GM12878 (cell line): ENCODE results near the gene FAM216A. TPM values are rescaled to one million over a fixed set of nuclear protein-coding genes. Genes with fewer than 3 reads are reported as not detected.

ENCODE experiments used
- ATAC-seq: fragments of 200-7000 bp; cut with Tn5 transposase; 3 replicates; pipeline ENCODE4 v1.9.1; 2020; ENCODE audit warnings: mild to moderate bottlenecking, moderate library complexity
- BruUV-seq: library from RNA; stranded (reverse); fragments of 400-500 nt; replicated peaks from 2 replicates; lab custom pipeline; 2021; lab: Mats Ljungman, UMichigan
- CTCF ChIA-PET: fragments of 300-600 bp; sonication (Branson Sonifier 250); formaldehyde crosslinking; extraction: SDS; loops from one replicate; lab custom pipeline; 2021; ENCODE audit warnings: inconsistent platforms; lab: Yijun Ruan, JAX
- POLR2A ChIA-PET: fragments of 350-600 bp; formaldehyde crosslinking; extraction: SDS; loops from one replicate; lab custom pipeline; 2021; ENCODE audit warnings: inconsistent platforms; lab: Charles Lee
- RAD21 ChIA-PET: fragments of 300-600 bp; sonication (Branson Sonifier 250); formaldehyde crosslinking; loops from one replicate; lab custom pipeline; 2023; ENCODE audit warnings: antibody characterized with exemption; ENCODE audit not compliant: unreplicated experiment; lab: Charles Lee
- SMC1A ChIA-PET: fragments of 300-600 bp; sonication (Branson Sonifier 250); formaldehyde crosslinking; loops from one replicate; lab custom pipeline; 2023; ENCODE audit not compliant: unreplicated experiment, uncharacterized antibody; lab: Charles Lee
- DNase-seq: peaks from one replicate; pipeline ENCODE4 v3.0.0-alpha.2; 2011; ENCODE audit warnings: low read depth, low spot score
- FAIRE-seq: peaks from 3 replicates; lab custom pipeline; 2011; peaks lifted over from hg19 to GRCh38; lab: Jason Lieb, UNC
- H2AFZ ChIP-seq: 2 replicates; pipeline ENCODE4 v1.6.0; 2011; ENCODE audit warnings: low read depth, low read length, control low read depth; ENCODE audit not compliant: control insufficient read depth
- H3K27ac ChIP-seq: 2 replicates; pipeline ENCODE4 v1.5.1; 2011; ENCODE audit warnings: control low read depth; ENCODE audit not compliant: control insufficient read depth, insufficient read depth
- H3K27me3 ChIP-seq, 2 experiments: replicated peaks in 1 of 2; 2 replicates each; pipeline versions ENCODE4 v1.6.0 to v1.6.1; 2011; ENCODE audit warnings: low read length in 1 of 2; ENCODE audit not compliant: control insufficient read depth in 2 of 2, insufficient read depth in 2 of 2
- H3K36me3 ChIP-seq, 2 experiments: 2 replicates each; pipeline ENCODE4 v1.5.1; 2011; ENCODE audit warnings: low read length in 1 of 2; ENCODE audit not compliant: control insufficient read depth in 2 of 2, insufficient read depth in 2 of 2
- H3K4me1 ChIP-seq: 2 replicates; pipeline ENCODE4 v1.6.1; 2011; ENCODE audit warnings: mild to moderate bottlenecking, low read length, moderate library complexity, mixed read lengths; ENCODE audit not compliant: control insufficient read depth, insufficient read depth
- H3K4me2 ChIP-seq: 2 replicates; pipeline ENCODE4 v1.6.0; 2011; ENCODE audit warnings: control low read depth; ENCODE audit not compliant: control insufficient read depth, insufficient read depth
- H3K4me3 ChIP-seq: fragments of 200-600 bp; sonication (generic); 2 replicates; pipeline ENCODE4 v1.5.1; 2016
- H3K79me2 ChIP-seq: 2 replicates; pipeline ENCODE4 v1.6.0; 2011; ENCODE audit warnings: low read length; ENCODE audit not compliant: control insufficient read depth, insufficient read depth
- H3K9ac ChIP-seq: 2 replicates; pipeline ENCODE4 v1.8.0; 2011; ENCODE audit warnings: low read length, control low read depth, mixed read lengths; ENCODE audit not compliant: control insufficient read depth, insufficient read depth
- H3K9me3 ChIP-seq: replicated peaks from 3 replicates; pipeline ENCODE4 v1.5.1; 2011; ENCODE audit warnings: mild to moderate bottlenecking, low read length; ENCODE audit not compliant: control insufficient read depth, insufficient read depth
- H4K20me1 ChIP-seq: 2 replicates; pipeline ENCODE4 v1.6.0; 2011; ENCODE audit not compliant: control insufficient read depth, insufficient read depth
- BCL11A ChIP-seq: IDR thresholded peaks from 2 replicates; pipeline ENCODE4 v1.6.1; 2011; ENCODE audit warnings: low read depth, low read length
- CHD2 ChIP-seq: IDR thresholded peaks from 2 replicates; pipeline ENCODE4 v1.6.1; 2011; ENCODE audit warnings: low read depth, low read length, improper control_type of control experiment, borderline replicate concordance
- EP300 ChIP-seq, 2 experiments: fragments of 150-350 bp in 1 of 2; IDR thresholded peaks; 2 replicates each; pipeline ENCODE4 v1.6.1; 2011 to 2012; ENCODE audit warnings: low read depth in 2 of 2, low read length in 2 of 2, borderline replicate concordance in 1 of 2, improper control_type of control experiment in 1 of 2, inconsistent platforms in 1 of 2; ENCODE audit not compliant: control insufficient read depth in 1 of 2
- ETV6 ChIP-seq, 2 experiments: fragments of 450-650 bp in 1 of 2; IDR thresholded peaks in 1 of 2; conservative IDR thresholded peaks in 1 of 2; 2 replicates each; pipeline ENCODE4 v1.6.1; 2014; ENCODE audit warnings: antibody characterized with exemption in 1 of 2, borderline replicate concordance in 1 of 2, low read depth in 1 of 2, mild to moderate bottlenecking in 1 of 2, moderate library complexity in 1 of 2
- FOXK2 ChIP-seq: fragments of 450-650 bp; IDR thresholded peaks from 2 replicates; pipeline ENCODE4 v1.6.1; 2017; ENCODE audit warnings: mild to moderate bottlenecking, moderate library complexity
- HDGF ChIP-seq: fragments of 450-650 bp; IDR thresholded peaks from 2 replicates; pipeline ENCODE4 v1.6.1; 2016; ENCODE audit warnings: antibody characterized with exemption
- JUNB ChIP-seq: IDR thresholded peaks from 2 replicates; pipeline ENCODE4 v1.6.1; 2016; ENCODE audit warnings: antibody characterized with exemption, mild to moderate bottlenecking
- MEF2A ChIP-seq: IDR thresholded peaks from 2 replicates; pipeline ENCODE4 v1.6.1; 2011; ENCODE audit warnings: low read depth, mild to moderate bottlenecking, low read length, moderate library complexity; ENCODE audit not compliant: insufficient read depth
- MTA2 ChIP-seq: fragments of 450-650 bp; IDR thresholded peaks from 2 replicates; pipeline ENCODE4 v1.6.1; 2016; ENCODE audit warnings: low read depth, mild to moderate bottlenecking, moderate library complexity
- MXI1 ChIP-seq: fragments of 150-350 bp; IDR thresholded peaks from 2 replicates; pipeline ENCODE4 v1.6.1; 2011; ENCODE audit warnings: low read depth, mild to moderate bottlenecking, inconsistent platforms, low read length, improper control_type of control experiment
- NKRF ChIP-seq: fragments of 450-650 bp; conservative IDR thresholded peaks from 2 replicates; pipeline ENCODE4 v1.6.1; 2017; ENCODE audit warnings: mild to moderate bottlenecking, moderate library complexity
- RUNX3 ChIP-seq: IDR thresholded peaks from 2 replicates; pipeline ENCODE4 v1.6.1; 2012; ENCODE audit warnings: low read length, inconsistent platforms
- SMARCA5 ChIP-seq: fragments of 450-650 bp; IDR thresholded peaks from 2 replicates; pipeline ENCODE4 v1.6.1; 2017; ENCODE audit warnings: mild to moderate bottlenecking
- SRF ChIP-seq, 2 experiments: IDR thresholded peaks; 2 replicates each; pipeline ENCODE4 v1.6.1; 2011; ENCODE audit warnings: low read depth in 2 of 2, low read length in 2 of 2, mild to moderate bottlenecking in 1 of 2, moderate library complexity in 1 of 2
- STAT1 ChIP-seq: fragments of 450-650 bp; conservative IDR thresholded peaks from 2 replicates; pipeline ENCODE4 v1.6.1; 2014; ENCODE audit warnings: antibody characterized with exemption, mild to moderate bottlenecking
- STAT3 ChIP-seq: IDR thresholded peaks from 2 replicates; pipeline ENCODE4 v1.6.1; 2011; ENCODE audit warnings: low read depth, low read length, improper control_type of control experiment
- TARDBP ChIP-seq: IDR thresholded peaks from 2 replicates; pipeline ENCODE4 v1.6.1; 2016; ENCODE audit warnings: borderline replicate concordance
- ZNF207 ChIP-seq: fragments of 450-650 bp; IDR thresholded peaks from 2 replicates; pipeline ENCODE4 v1.6.1; 2014; ENCODE audit warnings: antibody characterized with exemption, mild to moderate bottlenecking, borderline replicate concordance
- ZNF384 ChIP-seq: IDR thresholded peaks from 2 replicates; pipeline ENCODE4 v1.6.1; 2012; ENCODE audit warnings: low read depth, mild to moderate bottlenecking, low read length, improper control_type of control experiment, borderline replicate concordance
- WGBS: methylation state at CpG from one replicate; pipeline ENCODE4 v1.1.6; 2016; ENCODE audit warnings: low lambda C conversion rate; ENCODE audit not compliant: insufficient replicate concordance, insufficient coverage; ENCODE audit errors: missing lambda C conversion rate; 5-methylcytosine and 5-hydroxymethylcytosine counted together
- in situ Hi-C: fragments of 300-500 bp; cut with MboI; formaldehyde crosslinking; loops from 9 replicates; pipeline ENCODE4 v1.14.3; 2018; ENCODE audit warnings: mixed read lengths
- intact Hi-C: fragments of 100-400 bp; cut with micrococcal nuclease; formaldehyde crosslinking; loops from one replicate; pipeline ENCODE4 v1.14.2; 2022; ENCODE audit not compliant: unreplicated experiment
- polyA plus RNA-seq, 11 experiments: library from polyadenylated mRNA; depleted of rRNA in 4 of 11; unstranded in 6 of 11; stranded (reverse) in 5 of 11; fragments of >200 nt; fragmentation: Nextera tagmentation in 4 of 11; fragmentation: Illumina TruSeq in 1 of 11; extraction: Ambion mirVana in 4 of 11; extraction: Trizol in 1 of 11; gene quantifications; 1 replicate in 1 of 11; 2 replicates in 10 of 11; pipeline versions ENCODE4 v1.2.1 to v1.2.3, GENCODE V29; 2011 to 2016; ENCODE audit warnings: inconsistent platforms in 2 of 11, missing spikeins in 2 of 11, low read depth in 1 of 11
- total RNA-seq, 4 experiments: library from RNA; depleted of rRNA in 3 of 4; stranded (reverse); fragments of >200 nt in 3 of 4; fragmentation: Illumina TruSeq in 1 of 4; extraction: Trizol in 1 of 4; gene quantifications; 2 replicates each; pipeline versions ENCODE4 v1.2.1 to v1.2.3, GENCODE V29; 2013 to 2021

FAM216A gene
- total and polyA plus RNA-seq, 10 of the 15 experiments (the other 5 are each of a cell fraction or from before 2014, with no cell fraction given): 15.0 to 48.3 (median 35.0) TPM

DNA sequence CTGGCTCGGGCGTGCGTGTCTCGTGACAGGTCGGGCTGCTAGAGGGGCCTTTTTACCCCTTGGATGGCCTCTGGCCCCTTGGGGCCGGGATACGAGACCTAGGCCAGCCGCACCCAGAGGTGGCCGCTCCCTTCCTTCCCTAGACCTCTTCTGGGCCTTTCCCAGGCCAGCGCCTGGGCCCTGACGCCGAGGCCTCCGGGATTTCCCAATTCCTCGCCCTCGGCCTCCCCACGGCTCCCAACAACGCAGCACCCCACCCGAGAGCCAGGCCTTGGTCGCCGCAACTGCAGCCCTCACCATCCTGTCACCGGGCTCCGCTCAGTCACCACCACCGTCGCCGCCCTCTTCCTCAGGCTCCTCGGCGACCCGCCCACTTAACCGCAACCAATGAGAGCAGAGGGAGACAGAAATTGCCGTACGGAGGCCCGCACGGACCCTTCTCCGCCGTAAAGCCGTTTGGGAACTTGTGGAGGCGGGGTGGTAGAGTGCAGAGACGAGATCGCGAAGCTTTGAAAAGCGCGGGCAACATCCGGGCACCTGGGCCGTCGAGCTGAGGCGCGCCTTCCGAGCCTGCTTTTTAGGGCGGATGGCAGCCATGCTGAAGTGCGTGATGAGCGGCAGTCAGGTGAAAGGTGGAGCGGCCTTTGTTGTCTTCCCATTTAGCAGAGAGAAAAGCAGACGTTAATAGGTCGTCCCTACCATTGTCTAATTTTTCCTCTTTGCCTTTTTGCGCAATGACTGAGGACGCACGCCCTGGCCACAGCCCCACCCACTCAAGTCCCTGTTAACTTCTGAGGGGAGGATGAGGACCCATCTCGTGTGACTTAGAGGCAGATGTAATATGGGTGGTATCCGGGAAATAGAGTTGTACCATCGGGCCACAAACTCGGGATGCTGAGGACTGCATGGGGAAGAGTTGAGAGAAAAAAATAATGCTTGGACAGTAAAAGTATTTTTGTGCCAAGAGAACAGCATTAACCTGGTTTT lies 33.4 kb downstream of the FAM216A start, which contains the start of the genes RAD9B and VPS29:
Gene RAD9B (plus strand): TSS at position 580 of the 987 bp plus-strand sequence. CDS start 7 bp downstream, at position 587.
Gene VPS29 (minus strand): TSS at position 360 of the 987 bp plus-strand sequence. CDS start 60 bp downstream, at position 300.
- Histone ChIP-seq H2AFZ (peak within 1 kb of the TSS; percentile 98), H3K79me2 (peaks cover 47% of the 10 kb centered on the region), H3K4me3 (peak within 1 kb of the TSS; percentile 97), H4K20me1 (no peaks in the 10 kb centered on the region), H3K36me3 (peaks cover 0 to 8% of the 10 kb centered on the region in 2 experiments; a peak in 1 of 4 replicates), H3K9me3 (no peaks in the 10 kb centered on the region), H3K27ac (peak within 1 kb of the TSS; percentile 92), H3K4me2 (peak within 1 kb of the TSS; percentile 91), H3K9ac (peak within 1 kb of the TSS; percentile 96), H3K4me1 (peaks cover 4% of the 10 kb centered on the region), H3K27me3 (no peaks in the 10 kb centered on the region)
- peak; percentile 97 for DNase-seq
- CTCF ChIA-PET: interaction anchor here (0.5 to 21.1 kb wide), 9 partner anchors 8 to 96 kb away, joined by 3 to 462 read pairs (median 3); partner anchors contain the start of gene ARPC3
- in situ Hi-C loops: no loop called here
- SMC1A ChIA-PET: interaction anchor here (1.0 to 26.9 kb wide), 6 partner anchors 34 to 97 kb away, joined by 3 to 492 read pairs (median 4); partner anchors contain the start of genes ARPC3 and GPN3
- POLR2A ChIA-PET: interaction anchor here (0.5 to 4.5 kb wide), 8 partner anchors 8 to 109 kb away, joined by 3 to 22 read pairs (median 3); partner anchors contain the start of genes FAM216A and GPN3
- FAIRE-seq: peak; percentile 90
- BruUV-seq: TSS peak; percentile 98
- WGBS: 6% methylated on average over 60 of the region's 61 CpGs
- intact Hi-C loops: loop anchor here (2.0 kb wide), 1 partner anchor 33 kb away; the partner anchor contains the start of genes FAM216A and GPN3
- ATAC-seq: peak; percentile 98
- RAD21 ChIA-PET: interaction anchor here (0.7 to 3.3 kb wide), 4 partner anchors 14 to 104 kb away, joined by 3 to 22 read pairs (median 6); partner anchors contain the start of genes FAM216A and GPN3
- TF ChIP-seq MTA2 (peak; percentile 44), MEF2A (no peak), JUNB (no peak), ZNF384 (0 out of 2 replicates have a peak, but pooled peaks have one; percentile 26), CHD2 (peak; percentile 94), BCL11A (0 out of 2 replicates have a peak, but pooled peaks have one; percentile 4), EP300 (IDR thresholded peaks at IDR 0.05; ENCODE audit: borderline replicate concordance in 1 of 2, control insufficient read depth in 1 of 2, low read depth in 2 of 2, low read length in 2 of 2) (peak in 1 of 2 experiments; percentile 81; a peak in 2 of 4 replicates), RUNX3 (peak; percentile 95), STAT3 (no peak), ZNF207 (peak; percentile 66; the same call in 1 of the 2 replicates), MXI1 (peak; percentile 90), NKRF (peak; percentile 73; the same call in 1 of the 2 replicates), HDGF (peak; percentile 92), FOXK2 (no peak), SRF (IDR thresholded peaks at IDR 0.05; ENCODE audit: low read depth in 2 of 2, low read length in 2 of 2) (peak in 1 of 2 experiments; percentile 71; a peak in 2 of 4 replicates), ETV6 (conservative IDR thresholded peaks at IDR 0.05 in 1 of 2, IDR thresholded peaks at IDR 0.05 in 1 of 2; ENCODE audit: borderline replicate concordance in 1 of 2, low read depth in 1 of 2) (peak in 1 of 2 experiments; percentile 55; a peak in 1 of 4 replicates), TARDBP (peak; percentile 83), SMARCA5 (no peak), STAT1 (no peak; the same call in 1 of the 2 replicates)
